ENCODE data around the gene AKAP6.
A peak's percentile ranks its signal among the peaks of the same experiment; 100 is the strongest.
"Not testable (repeated sequence)": the region's sequence is repeated elsewhere in the genome, so short reads cannot be mapped to it uniquely, and the experiment has no call there.

AKAP6 gene

GRCh38 chr14:32545095-32545494 is 216.0 kb downstream of the AKAP6 start:
- DNase-seq = peak; percentile 67

GRCh38 chr14:32545506-32546210 is 216.6 kb downstream of the AKAP6 start:
- DNase-seq = no peak

GRCh38 chr14:32546246-32546645 is 217.1 kb downstream of the AKAP6 start:
- no peak for DNase-seq

GRCh38 chr14:32552766-32553165 is 223.7 kb downstream of the AKAP6 start:
- DNase-seq = no peak

- no peak for DNase-seq
Observed at GRCh38 chr14:32559048-32559447, 229.9 kb downstream of the AKAP6 start.

- DNase-seq = no peak
Observed at GRCh38 chr14:32559590-32559989, 230.5 kb downstream of the AKAP6 start.

GRCh38 chr14:32560209-32560857 is 231.2 kb downstream of the AKAP6 start:
- peak; percentile 83 for DNase-seq

GRCh38 chr14:32561520-32561919 is 232.4 kb downstream of the AKAP6 start:
- DNase-seq = peak; percentile 93

- no peak for DNase-seq
Observed at GRCh38 chr14:32564596-32564995, 235.5 kb downstream of the AKAP6 start.

- no peak for DNase-seq
Observed at GRCh38 chr14:32565256-32565655, 236.2 kb downstream of the AKAP6 start.

GRCh38 chr14:32567543-32568384 is 238.7 kb downstream of the AKAP6 start:
- DNase-seq = no peak

- DNase-seq = no peak
Observed at GRCh38 chr14:32571551-32571950, 242.5 kb downstream of the AKAP6 start.

GRCh38 chr14:32571995-32572866 is 243.1 kb downstream of the AKAP6 start:
- DNase-seq = no peak

GRCh38 chr14:32572867-32573150 is 243.7 kb downstream of the AKAP6 start:
- no peak for DNase-seq

- DNase-seq = no peak
Observed at GRCh38 chr14:32574269-32574668, 245.2 kb downstream of the AKAP6 start.

GRCh38 chr14:32576088-32576795 is 247.1 kb downstream of the AKAP6 start:
- DNase-seq = no peak

- DNase-seq = no peak
Observed at GRCh38 chr14:32576977-32577376, 247.9 kb downstream of the AKAP6 start.

- DNase-seq = no peak
Observed at GRCh38 chr14:32578181-32578580, 249.1 kb downstream of the AKAP6 start.

- not testable (repeated sequence) for DNase-seq
Observed at GRCh38 chr14:32583427-32583826, 254.3 kb downstream of the AKAP6 start.

GRCh38 chr14:32584079-32584478 is 255.0 kb downstream of the AKAP6 start:
- DNase-seq = no peak

- no peak for DNase-seq
Observed at GRCh38 chr14:32587461-32587860, 258.4 kb downstream of the AKAP6 start.

Data from islet precursor cell (in vitro differentiated cells).